Measurements from ENCODE around the gene VIT.

DNA sequence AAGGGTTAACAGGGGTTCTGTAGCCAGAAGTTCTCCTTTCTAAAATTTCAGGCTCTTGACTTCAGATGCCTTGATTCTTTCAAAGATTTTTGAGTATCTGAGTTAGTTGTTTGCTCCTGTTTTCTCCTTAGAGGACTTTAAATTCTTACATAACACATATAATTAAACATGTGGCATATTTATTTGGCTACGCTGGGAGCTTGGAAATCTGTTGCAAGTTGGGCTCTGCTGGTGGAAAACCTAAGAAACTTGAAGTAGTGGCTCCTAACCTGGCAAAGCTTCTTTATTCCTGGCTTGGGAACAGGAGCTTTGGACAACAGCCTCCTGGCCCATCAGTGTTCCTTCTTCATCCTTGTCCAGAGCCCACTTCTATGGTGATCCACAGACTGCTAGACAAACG lies 72.6 kb downstream of the VIT start:
- TF ChIP-seq, protein P1, sequence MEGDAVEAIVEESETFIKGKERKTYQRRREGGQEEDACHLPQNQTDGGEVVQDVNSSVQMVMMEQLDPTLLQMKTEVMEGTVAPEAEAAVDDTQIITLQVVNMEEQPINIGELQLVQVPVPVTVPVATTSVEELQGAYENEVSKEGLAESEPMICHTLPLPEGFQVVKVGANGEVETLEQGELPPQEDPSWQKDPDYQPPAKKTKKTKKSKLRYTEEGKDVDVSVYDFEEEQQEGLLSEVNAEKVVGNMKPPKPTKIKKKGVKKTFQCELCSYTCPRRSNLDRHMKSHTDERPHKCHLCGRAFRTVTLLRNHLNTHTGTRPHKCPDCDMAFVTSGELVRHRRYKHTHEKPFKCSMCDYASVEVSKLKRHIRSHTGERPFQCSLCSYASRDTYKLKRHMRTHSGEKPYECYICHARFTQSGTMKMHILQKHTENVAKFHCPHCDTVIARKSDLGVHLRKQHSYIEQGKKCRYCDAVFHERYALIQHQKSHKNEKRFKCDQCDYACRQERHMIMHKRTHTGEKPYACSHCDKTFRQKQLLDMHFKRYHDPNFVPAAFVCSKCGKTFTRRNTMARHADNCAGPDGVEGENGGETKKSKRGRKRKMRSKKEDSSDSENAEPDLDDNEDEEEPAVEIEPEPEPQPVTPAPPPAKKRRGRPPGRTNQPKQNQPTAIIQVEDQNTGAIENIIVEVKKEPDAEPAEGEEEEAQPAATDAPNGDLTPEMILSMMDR (conservative IDR thresholded peaks at IDR 0.05 in 1 of 2, IDR thresholded peaks at IDR 0.05 in 1 of 2; ENCODE audit: low read depth in 1 of 2, low read length in 2 of 2): no peak
- TF ChIP-seq EZH2 (IDR thresholded peaks at IDR 0.05; ENCODE audit: low read length, missing control alignments): no peak
